Measurements from ENCODE around the gene FANCF. TPM values are rescaled to one million over a fixed set of nuclear protein-coding genes. Genes with fewer than 3 reads are reported as not detected.
"Not testable (repeated sequence)": the region's sequence is repeated elsewhere in the genome, so short reads cannot be mapped to it uniquely, and the experiment has no call there.

FANCF gene
- total RNA-seq, 4 donors from 2014 or later, result 6.9 to 10.0 (median 8.9) TPM

GRCh38 chr11:22659783-22660182, 34.2 kb upstream of the FANCF start:
- no peaks in the 10 kb centered on the region for H3K9me3 ChIP-seq
- no peak overlapping the region for H3K27ac ChIP-seq
- no peaks in the 10 kb centered on the region for H3K27me3 ChIP-seq
- H3K36me3 ChIP-seq, result no peaks in the 10 kb centered on the region
- 94 to 96% methylated on average over 1 of the region's 1 CpG for WGBS, 2 donors
- H3K4me1 ChIP-seq, result no peaks in the 10 kb centered on the region
- no peak overlapping the region for H3K4me3 ChIP-seq
- no peak for DNase-seq (ENCODE audit: low spot score in 2 of 2)
- no peak for TF ChIP-seq POLR2A (IDR thresholded peaks at IDR 0.05)
- no peak for TF ChIP-seq EP300 (IDR thresholded peaks at IDR 0.05)
- TF ChIP-seq CTCF (IDR thresholded peaks at IDR 0.05), result no peak

- no peak for DNase-seq (ENCODE audit: low spot score in 2 of 2)
- Histone ChIP-seq H3K4me1 (no peaks in the 10 kb centered on the region), H3K27ac (no peak overlapping the region), H3K9me3 (no peaks in the 10 kb centered on the region), H3K27me3 (no peaks in the 10 kb centered on the region), H3K36me3 (no peaks in the 10 kb centered on the region), H3K4me3 (no peak overlapping the region)
- TF ChIP-seq POLR2A (IDR thresholded peaks at IDR 0.05) (no peak), EP300 (IDR thresholded peaks at IDR 0.05) (no peak), CTCF (IDR thresholded peaks at IDR 0.05) (no peak)
- WGBS, 2 donors, result 36 to 57% methylated on average over 1 of the region's 1 CpG
Measured at GRCh38 chr11:22657101-22657694, 31.6 kb upstream of the FANCF start.

- H3K27me3 ChIP-seq, result no peaks in the 10 kb centered on the region
- no peak for TF ChIP-seq CTCF (IDR thresholded peaks at IDR 0.05)
- no peak for TF ChIP-seq EP300 (IDR thresholded peaks at IDR 0.05)
- TF ChIP-seq POLR2A (IDR thresholded peaks at IDR 0.05), result no peak
- DNase-seq (ENCODE audit: low spot score in 2 of 2), result no peak
- no peak overlapping the region for H3K27ac ChIP-seq
- H3K4me3 ChIP-seq, result no peak overlapping the region
- H3K9me3 ChIP-seq, result no peaks in the 10 kb centered on the region
- H3K4me1 ChIP-seq, result no peaks in the 10 kb centered on the region
- no peaks in the 10 kb centered on the region for H3K36me3 ChIP-seq
Measured at GRCh38 chr11:22656130-22656529, 30.5 kb upstream of the FANCF start.

GRCh38 chr11:22652346-22652745, 26.7 kb upstream of the FANCF start:
- H3K27ac ChIP-seq; H3K9me3 ChIP-seq; H3K36me3 ChIP-seq; H3K27me3 ChIP-seq; H3K4me1 ChIP-seq; DNase-seq (ENCODE audit: low spot score in 2 of 2); H3K4me3 ChIP-seq: not testable (repeated sequence)
- WGBS, 2 donors, result 80 to 91% methylated on average over 7 to 15 of the region's 15 CpGs

GRCh38 chr11:22641559-22641958, 15.9 kb upstream of the FANCF start:
- no peak for TF ChIP-seq POLR2A (IDR thresholded peaks at IDR 0.05)
- TF ChIP-seq EP300 (IDR thresholded peaks at IDR 0.05), result no peak
- no peak for TF ChIP-seq CTCF (IDR thresholded peaks at IDR 0.05)
- H3K36me3 ChIP-seq, result no peaks in the 10 kb centered on the region
- no peak overlapping the region for H3K4me3 ChIP-seq
- H3K27me3 ChIP-seq, result no peaks in the 10 kb centered on the region
- no peaks in the 10 kb centered on the region for H3K9me3 ChIP-seq
- H3K27ac ChIP-seq, result no peak overlapping the region
- no peaks in the 10 kb centered on the region for H3K4me1 ChIP-seq
- DNase-seq (ENCODE audit: low spot score in 2 of 2), result no peak

- Histone ChIP-seq H3K4me3 (no peak overlapping the region), H3K4me1 (no peaks in the 10 kb centered on the region), H3K27ac (no peak overlapping the region), H3K9me3 (no peaks in the 10 kb centered on the region), H3K27me3 (no peaks in the 10 kb centered on the region), H3K36me3 (no peaks in the 10 kb centered on the region)
- no peak for DNase-seq (ENCODE audit: low spot score in 2 of 2)
- WGBS, 2 donors, result 81 to 83% methylated on average over 2 of the region's 2 CpGs
- no peak for TF ChIP-seq CTCF (IDR thresholded peaks at IDR 0.05)
- no peak for TF ChIP-seq POLR2A (IDR thresholded peaks at IDR 0.05)
- TF ChIP-seq EP300 (IDR thresholded peaks at IDR 0.05), result no peak
Measured at GRCh38 chr11:22640862-22641261, 15.2 kb upstream of the FANCF start.

All from tibial nerve (tissue), 4 donors.